K562 (cell line): ENCODE data around the gene ORC5. TPM values are rescaled to one million over a fixed set of nuclear protein-coding genes. Genes with fewer than 3 reads are reported as not detected.

Experiments used
- BRD4 ChIP-seq: fragments of 200-600 bp; sonication (generic); IDR thresholded peaks from 2 replicates; pipeline ENCODE4 v1.6.1; 2017; ENCODE audit warnings: inconsistent platforms
- CAMTA2 ChIP-seq: fragments of 250-450 bp; sonication (Bioruptor Pico); conservative IDR thresholded peaks from 2 replicates; pipeline ENCODE4 v1.5.1; 2022
- IFI16 ChIP-seq: fragments of 250-450 bp; sonication (Bioruptor Pico); IDR thresholded peaks from 2 replicates; pipeline ENCODE4 v2.1.2; 2022; ENCODE audit warnings: mild to moderate bottlenecking, inconsistent platforms
- JUN ChIP-seq, 2 experiments: sonication (generic) in 1 of 2; formaldehyde crosslinking in 1 of 2; IDR thresholded peaks; 2 replicates each; pipeline versions ENCODE4 v1.6.1 to v1.8.0; 2012 to 2022; ENCODE audit warnings: borderline replicate concordance in 2 of 2, mild to moderate bottlenecking in 2 of 2, improper control_type of control experiment in 1 of 2, low read depth in 1 of 2, low read length in 1 of 2, missing genetic modification reagents in 1 of 2
- PURB ChIP-seq: sonication (generic); formaldehyde crosslinking; IDR thresholded peaks from 2 replicates; pipeline ENCODE4 v1.9.0; 2021; ENCODE audit warnings: low read depth, mild to moderate bottlenecking, missing genetic modification reagents
- RCOR1 ChIP-seq, 2 experiments: IDR thresholded peaks; 2 replicates each; pipeline ENCODE4 v1.6.1; 2012; ENCODE audit warnings: low read depth in 2 of 2, low read length in 2 of 2, borderline replicate concordance in 1 of 2, improper control_type of control experiment in 1 of 2
- SMAD1 ChIP-seq: fragments of 150-350 bp; IDR thresholded peaks from 2 replicates; pipeline ENCODE4 v1.6.1; 2014; ENCODE audit warnings: low read length, low read depth; ENCODE audit not compliant: partially characterized antibody
- ZBTB11 ChIP-seq, 3 experiments: fragments of 200-800 bp in 1 of 3; fragments of 250-450 bp in 1 of 3; fragments of 450-650 bp in 1 of 3; sonication (Bioruptor Pico) in 1 of 3; sonication (Bioruptor generic) in 1 of 3; formaldehyde crosslinking in 1 of 3; IDR thresholded peaks; 2 replicates each; pipeline versions ENCODE4 v1.6.1 to v1.8.0; 2016 to 2022; ENCODE audit warnings: mild to moderate bottlenecking in 2 of 3, missing genetic modification characterization in 2 of 3, missing compliant biosample characterization in 1 of 3, moderate library complexity in 1 of 3
- polyA plus RNA-seq, 8 experiments: library from polyadenylated mRNA; depleted of rRNA in 4 of 8; stranded (reverse) in 5 of 8; unstranded in 3 of 8; fragments of >200 nt; fragmentation: Nextera tagmentation in 2 of 8; fragmentation: Illumina TruSeq in 1 of 8; extraction: Ambion mirVana in 2 of 8; extraction: Trizol in 1 of 8; gene quantifications; 2 replicates each; pipeline versions ENCODE4 v1.2.1 to v1.2.3, GENCODE V29; 2011 to 2014; ENCODE audit warnings: inconsistent platforms in 1 of 8, missing spikeins in 1 of 8
- total RNA-seq, 7 experiments: library from RNA; depleted of rRNA in 6 of 7; stranded (reverse); fragments of >200 nt in 6 of 7; fragmentation: Illumina TruSeq in 2 of 7; extraction: Trizol in 2 of 7; gene quantifications; 2 replicates each; pipeline versions ENCODE4 v1.2.1 to v1.2.3, GENCODE V29; 2011 to 2021; ENCODE audit warnings: low replicate concordance in 1 of 7
- TF ChIP-seq, protein P1 (sequence below), 2 experiments: fragments of 450-650 bp; formaldehyde crosslinking in 1 of 2; IDR thresholded peaks; 2 replicates each; pipeline versions ENCODE4 v1.4.0 to v1.6.1; 2014 to 2020; ENCODE audit warnings: mild to moderate bottlenecking in 2 of 2, borderline replicate concordance in 1 of 2, low read depth in 1 of 2
- TF ChIP-seq, protein P2 (sequence below): fragments of 250-450 bp; sonication (Bioruptor Pico); IDR thresholded peaks from 2 replicates; pipeline ENCODE4 v1.4.0; 2020; ENCODE audit warnings: mild to moderate bottlenecking, moderate library complexity

Gene ORC5
- total and polyA plus RNA-seq, 9 of the 15 experiments (the other 6 are each of a cell fraction or from before 2014, with no cell fraction given), result 29.8 to 136 (median 54.8) TPM

- TF ChIP-seq, protein P1, sequence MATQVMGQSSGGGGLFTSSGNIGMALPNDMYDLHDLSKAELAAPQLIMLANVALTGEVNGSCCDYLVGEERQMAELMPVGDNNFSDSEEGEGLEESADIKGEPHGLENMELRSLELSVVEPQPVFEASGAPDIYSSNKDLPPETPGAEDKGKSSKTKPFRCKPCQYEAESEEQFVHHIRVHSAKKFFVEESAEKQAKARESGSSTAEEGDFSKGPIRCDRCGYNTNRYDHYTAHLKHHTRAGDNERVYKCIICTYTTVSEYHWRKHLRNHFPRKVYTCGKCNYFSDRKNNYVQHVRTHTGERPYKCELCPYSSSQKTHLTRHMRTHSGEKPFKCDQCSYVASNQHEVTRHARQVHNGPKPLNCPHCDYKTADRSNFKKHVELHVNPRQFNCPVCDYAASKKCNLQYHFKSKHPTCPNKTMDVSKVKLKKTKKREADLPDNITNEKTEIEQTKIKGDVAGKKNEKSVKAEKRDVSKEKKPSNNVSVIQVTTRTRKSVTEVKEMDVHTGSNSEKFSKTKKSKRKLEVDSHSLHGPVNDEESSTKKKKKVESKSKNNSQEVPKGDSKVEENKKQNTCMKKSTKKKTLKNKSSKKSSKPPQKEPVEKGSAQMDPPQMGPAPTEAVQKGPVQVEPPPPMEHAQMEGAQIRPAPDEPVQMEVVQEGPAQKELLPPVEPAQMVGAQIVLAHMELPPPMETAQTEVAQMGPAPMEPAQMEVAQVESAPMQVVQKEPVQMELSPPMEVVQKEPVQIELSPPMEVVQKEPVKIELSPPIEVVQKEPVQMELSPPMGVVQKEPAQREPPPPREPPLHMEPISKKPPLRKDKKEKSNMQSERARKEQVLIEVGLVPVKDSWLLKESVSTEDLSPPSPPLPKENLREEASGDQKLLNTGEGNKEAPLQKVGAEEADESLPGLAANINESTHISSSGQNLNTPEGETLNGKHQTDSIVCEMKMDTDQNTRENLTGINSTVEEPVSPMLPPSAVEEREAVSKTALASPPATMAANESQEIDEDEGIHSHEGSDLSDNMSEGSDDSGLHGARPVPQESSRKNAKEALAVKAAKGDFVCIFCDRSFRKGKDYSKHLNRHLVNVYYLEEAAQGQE (IDR thresholded peaks at IDR 0.05; ENCODE audit: borderline replicate concordance), result peak; percentile 69; the same call in 1 of the 2 replicates
- TF ChIP-seq, protein P1 (CRISPR knock-in tag; IDR thresholded peaks at IDR 0.05; ENCODE audit: low read depth), result peak; percentile 67; the same call in 1 of the 2 replicates
- TF ChIP-seq BRD4 (no peak), SMAD1 (peak; percentile 79), IFI16 (no peak), RCOR1 (IDR thresholded peaks at IDR 0.05; ENCODE audit: borderline replicate concordance in 1 of 2, low read depth in 2 of 2, low read length in 2 of 2) (peak; percentile 7 to 33; a peak in 2 of 4 replicates), PURB (no peak), ZBTB11 (CRISPR knock-in tag; IDR thresholded peaks at IDR 0.05) (no peak), JUN (IDR thresholded peaks at IDR 0.05; ENCODE audit: borderline replicate concordance, low read depth, low read length) (peak; percentile 48; the same call in 1 of the 2 replicates), JUN (CRISPR knock-in tag; IDR thresholded peaks at IDR 0.05; ENCODE audit: borderline replicate concordance) (no peak), CAMTA2 (CRISPR knock-in tag) (no peak)
- TF ChIP-seq, protein P2, sequence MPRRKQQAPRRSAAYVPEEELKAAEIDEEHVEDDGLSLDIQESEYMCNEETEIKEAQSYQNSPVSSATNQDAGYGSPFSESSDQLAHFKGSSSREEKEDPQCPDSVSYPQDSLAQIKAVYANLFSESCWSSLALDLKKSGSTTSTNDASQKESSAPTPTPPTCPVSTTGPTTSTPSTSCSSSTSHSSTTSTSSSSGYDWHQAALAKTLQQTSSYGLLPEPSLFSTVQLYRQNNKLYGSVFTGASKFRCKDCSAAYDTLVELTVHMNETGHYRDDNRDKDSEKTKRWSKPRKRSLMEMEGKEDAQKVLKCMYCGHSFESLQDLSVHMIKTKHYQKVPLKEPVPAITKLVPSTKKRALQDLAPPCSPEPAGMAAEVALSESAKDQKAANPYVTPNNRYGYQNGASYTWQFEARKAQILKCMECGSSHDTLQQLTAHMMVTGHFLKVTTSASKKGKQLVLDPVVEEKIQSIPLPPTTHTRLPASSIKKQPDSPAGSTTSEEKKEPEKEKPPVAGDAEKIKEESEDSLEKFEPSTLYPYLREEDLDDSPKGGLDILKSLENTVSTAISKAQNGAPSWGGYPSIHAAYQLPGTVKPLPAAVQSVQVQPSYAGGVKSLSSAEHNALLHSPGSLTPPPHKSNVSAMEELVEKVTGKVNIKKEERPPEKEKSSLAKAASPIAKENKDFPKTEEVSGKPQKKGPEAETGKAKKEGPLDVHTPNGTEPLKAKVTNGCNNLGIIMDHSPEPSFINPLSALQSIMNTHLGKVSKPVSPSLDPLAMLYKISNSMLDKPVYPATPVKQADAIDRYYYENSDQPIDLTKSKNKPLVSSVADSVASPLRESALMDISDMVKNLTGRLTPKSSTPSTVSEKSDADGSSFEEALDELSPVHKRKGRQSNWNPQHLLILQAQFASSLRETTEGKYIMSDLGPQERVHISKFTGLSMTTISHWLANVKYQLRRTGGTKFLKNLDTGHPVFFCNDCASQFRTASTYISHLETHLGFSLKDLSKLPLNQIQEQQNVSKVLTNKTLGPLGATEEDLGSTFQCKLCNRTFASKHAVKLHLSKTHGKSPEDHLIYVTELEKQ (CRISPR knock-in tag), result no peak
These were observed at the start of gene ORC5 (continued) for GRCh38 chr7:104207731-104208420.
